NCI-H2227 (cell line): ENCODE data around the gene ZNF563.
A peak's percentile ranks its signal among the peaks of the same experiment; 100 is the strongest.
"Not testable (repeated sequence)": the region's sequence is repeated elsewhere in the genome, so short reads cannot be mapped to it uniquely, and the experiment has no call there.

Experiments used
- DNase-seq: peaks from one replicate; lab custom pipeline; 2025; ENCODE audit not compliant: unreplicated experiment; lab: John Stamatoyannopoulos, UW

ZNF563 gene

GRCh38 chr19:12333162-12334159 is at the start of gene ZNF563:
ZNF563 (minus strand) TSS chr19:12333633; CDS start chr19:12333482, 151 bp downstream.
- peak; percentile 90 for DNase-seq

- DNase-seq: no peak
These were observed 47.0 kb upstream of the ZNF563 start for GRCh38 chr19:12380444-12380737.

DNA sequence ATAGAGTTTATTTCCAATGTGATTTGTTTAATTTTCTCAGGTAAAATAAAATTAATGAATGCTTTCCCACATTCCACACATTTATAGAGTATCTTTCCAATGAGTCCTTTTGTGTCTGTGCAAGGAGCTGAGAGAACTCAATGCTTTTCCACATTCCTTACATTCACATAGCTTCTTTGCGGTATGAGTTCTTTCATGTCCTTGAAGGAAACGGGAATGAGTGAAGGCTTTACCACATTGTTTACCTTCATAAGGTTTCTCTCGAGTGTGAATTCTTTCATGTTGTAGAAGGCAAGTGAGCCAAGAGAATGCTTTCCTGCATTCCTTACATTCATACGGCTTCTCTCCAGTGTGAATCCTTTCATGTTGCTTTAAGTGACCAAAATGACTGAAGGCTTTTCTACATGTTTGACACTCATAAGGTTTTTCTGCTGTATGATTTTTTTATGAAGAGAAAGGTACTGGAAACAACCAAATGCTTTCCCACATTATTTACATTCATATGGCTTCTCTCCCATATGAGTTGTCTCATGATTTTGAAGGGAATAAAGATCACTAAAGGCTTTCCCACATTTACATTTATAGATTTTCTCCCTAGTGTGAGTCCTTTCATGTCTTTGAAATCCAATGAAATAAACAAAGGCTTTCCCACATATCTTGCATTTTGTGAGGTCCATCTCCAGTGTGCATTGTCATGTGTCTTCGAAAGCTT is 46.5 kb upstream of the ZNF563 start:
- DNase-seq: no peak

GRCh38 chr19:12374026-12374425 is 40.6 kb upstream of the ZNF563 start:
- DNase-seq: no peak

GRCh38 chr19:12365236-12366162 is 32.1 kb upstream of the ZNF563 start, which contains the start of gene ZNF442:
ZNF442 (minus strand) TSS chr19:12365683; CDS start chr19:12363631, 2,052 bp downstream.
- peak; percentile 92 for DNase-seq

- DNase-seq: no peak
These were observed 31.2 kb upstream of the ZNF563 start for GRCh38 chr19:12364391-12365235.

DNA sequence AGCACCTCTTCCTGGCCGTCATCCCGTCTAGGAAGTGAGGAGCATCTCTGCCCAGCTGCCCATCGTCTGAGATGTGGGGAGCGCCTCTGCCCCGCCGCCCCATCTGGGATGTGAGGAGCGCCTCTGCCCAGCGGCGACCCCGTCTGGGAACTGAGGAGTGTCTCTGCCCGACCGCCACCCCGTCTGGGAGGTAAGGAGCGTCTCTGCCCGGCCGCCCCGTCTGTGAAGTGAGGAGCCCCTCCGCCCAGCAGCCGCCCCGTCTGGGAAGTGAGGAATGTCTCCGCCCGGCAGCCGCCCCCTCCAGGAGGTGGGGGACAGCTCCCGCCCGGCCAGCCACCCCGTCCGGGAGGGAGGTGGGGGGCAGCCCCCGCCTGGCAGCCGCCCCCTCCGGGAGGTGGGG is 28.8 kb upstream of the ZNF563 start:
- not testable (repeated sequence) for DNase-seq

DNA sequence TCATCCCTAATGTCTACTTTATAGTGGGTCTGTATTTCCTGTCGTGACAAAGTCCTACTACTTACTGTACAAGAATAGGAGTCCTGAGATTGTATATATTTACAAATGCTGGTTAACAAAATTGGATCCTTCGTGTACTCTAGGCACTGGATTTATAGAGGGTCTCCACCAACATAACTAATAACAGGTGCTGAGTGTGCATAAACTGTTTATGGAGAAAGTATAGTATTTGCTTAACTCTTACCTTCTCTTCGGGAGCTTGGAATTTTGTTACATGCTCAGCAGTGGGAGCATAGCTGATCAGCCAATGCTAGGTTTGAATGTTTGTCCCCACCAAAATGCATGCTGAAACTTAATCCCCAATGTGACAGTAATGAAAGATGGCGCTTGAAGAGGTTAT is 19.9 kb upstream of the ZNF563 start:
- DNase-seq: no peak

- no peak for DNase-seq
These were observed 17.4 kb upstream of the ZNF563 start for GRCh38 chr19:12350890-12351197.

DNA sequence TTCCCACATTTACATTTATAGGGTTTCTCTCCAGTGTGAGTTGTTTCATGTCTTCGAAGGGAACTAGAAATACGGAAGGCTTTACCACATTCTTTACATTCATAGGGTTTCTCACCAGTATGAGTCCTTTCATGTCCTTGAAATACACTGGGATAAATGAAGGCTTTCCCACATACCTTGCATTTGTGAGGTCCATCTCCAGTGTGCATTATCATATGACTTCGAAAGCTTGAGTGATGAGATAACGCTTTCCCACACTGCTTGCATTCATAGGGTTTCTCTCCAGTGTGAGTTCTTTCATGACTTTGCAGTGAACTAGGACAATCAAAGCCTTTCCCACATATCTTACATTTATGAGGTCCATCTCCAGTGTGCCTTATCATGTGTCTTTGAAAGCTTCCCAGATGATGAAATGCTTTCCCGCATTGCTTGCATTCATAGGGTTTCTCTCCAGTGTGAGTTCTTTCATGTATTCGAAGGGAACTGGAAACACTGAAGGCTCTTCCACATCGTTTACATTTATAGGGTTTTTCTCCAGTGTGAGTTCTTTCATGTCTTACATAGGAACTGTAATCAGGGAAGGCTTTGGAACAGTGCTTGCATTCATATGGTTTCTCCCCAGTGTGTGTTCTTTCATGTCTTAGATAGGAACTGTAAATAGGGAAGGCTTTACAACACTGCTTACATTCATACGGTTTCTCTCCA is 16.9 kb upstream of the ZNF563 start:
- no peak for DNase-seq

DNA sequence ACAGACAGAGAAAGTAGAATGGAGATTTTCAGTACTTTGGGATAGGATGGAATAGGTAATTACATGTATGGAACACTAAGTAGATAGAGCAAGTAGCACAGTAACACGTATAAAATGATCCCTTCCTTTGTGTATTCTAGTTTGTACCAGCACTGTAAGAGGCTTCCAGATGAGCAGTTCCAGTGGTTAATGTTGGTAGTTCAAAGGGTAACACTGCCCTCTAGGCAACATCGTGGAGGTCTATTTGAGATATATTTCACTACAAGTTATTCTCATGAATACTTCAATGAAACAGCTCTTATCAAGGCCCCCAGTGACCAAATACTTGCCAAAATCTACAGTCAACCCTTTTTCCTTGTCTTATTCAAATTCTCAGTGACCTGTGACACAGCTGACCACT is 13.5 kb upstream of the ZNF563 start:
- DNase-seq: no peak

DNA sequence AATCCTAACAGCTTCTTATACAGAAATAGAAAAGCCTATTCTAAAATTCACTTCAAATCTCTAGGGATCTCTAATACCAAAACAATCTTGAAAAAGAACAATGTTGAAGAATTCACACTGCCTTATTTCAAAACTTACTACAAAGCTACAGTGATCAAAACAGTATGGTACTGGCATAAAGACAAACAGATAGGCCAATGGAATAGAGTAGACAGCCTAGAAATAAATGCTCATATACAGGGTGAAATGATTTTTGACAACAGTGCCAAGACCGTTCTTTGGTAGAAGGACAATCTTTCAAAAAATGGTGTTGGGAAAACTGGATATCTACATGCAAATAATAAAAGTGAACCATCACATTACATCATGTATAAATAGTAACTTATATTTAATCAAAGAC is 11.8 kb upstream of the ZNF563 start:
- no peak for DNase-seq

DNA sequence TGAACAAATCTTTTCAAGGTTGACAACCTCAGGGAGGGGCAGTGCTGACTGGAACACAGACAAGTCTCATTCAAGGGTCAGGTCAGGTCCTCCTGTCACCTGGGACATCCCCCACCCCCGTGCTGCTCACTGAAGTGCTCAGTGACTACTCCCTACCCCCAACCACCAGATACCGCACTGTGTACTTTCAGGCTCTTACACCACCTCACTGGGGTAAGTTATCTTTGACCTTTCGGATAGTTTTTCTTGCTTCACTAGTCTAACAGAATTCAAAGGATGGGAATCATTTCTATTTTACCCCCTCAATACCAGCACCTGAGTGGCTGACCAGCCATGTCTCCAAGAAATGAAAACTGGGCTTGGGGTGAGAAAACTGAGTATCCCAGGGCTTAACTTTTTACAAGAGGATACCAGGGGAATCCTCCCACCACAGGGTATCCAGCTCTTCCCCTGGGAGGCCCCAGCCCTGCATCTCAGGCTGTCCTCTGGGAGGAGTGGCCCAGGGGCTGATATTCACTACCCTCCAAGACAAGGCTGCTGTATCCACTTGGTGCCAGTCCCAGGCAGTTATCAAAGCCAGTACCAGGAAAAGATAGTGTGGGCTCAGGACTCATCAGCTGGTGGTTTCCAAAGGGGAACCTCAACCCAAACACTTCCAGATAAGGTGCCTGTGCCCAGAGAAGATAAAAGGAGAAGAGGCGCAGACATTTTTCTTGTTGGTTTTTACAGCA is 2.1 kb downstream of the ZNF563 start:
- no peak for DNase-seq

DNA sequence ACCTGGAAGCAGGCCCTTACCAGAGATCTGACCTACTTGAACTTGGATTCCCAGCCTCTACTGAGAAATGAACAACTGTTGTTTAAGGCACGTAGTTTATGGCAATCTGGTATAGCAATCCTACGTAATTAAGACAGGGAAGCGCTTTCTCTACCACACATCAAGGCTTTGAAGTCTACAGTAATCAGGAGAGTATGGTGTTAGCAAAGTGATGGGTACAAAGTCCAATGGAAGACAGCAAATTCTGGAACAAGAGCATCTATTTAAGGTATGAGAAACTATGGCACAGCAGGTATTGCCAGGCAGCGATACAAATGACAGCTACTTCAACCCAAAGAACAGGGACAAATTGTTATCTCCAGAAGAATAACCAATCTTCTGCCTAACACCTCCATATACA is 3.1 kb downstream of the ZNF563 start:
- DNase-seq: no peak

- no peak for DNase-seq
These were observed 7.7 kb downstream of the ZNF563 start for GRCh38 chr19:12325690-12326089.

DNA sequence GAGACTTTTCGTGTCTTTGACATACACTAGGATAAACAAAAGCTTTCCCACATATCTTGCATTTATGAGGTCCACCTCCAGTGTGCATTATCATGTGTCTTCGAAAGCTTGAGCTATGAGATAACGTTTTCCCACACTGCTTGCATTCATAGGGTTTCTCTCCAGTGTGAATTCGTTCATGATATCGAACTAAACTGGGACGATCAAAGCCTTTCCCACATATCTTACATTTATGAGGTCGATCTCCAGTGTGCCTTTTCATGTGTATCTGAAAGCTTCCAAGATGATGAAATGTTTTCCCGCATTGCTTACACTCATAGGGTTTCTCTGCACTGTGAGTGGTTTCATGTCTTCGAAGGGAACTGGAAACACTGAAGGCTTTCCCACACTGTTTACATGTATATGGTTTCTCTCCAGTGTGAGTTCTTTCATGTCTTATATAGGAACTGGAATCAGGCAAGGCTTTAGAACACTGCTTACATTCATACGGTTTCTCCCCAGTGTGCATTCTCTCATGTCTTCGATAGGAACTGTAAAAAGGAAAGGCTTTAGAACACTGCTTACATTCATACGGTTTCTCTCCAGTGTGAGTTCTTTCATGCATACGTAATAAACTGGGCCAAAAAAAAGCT is 14.5 kb downstream of the ZNF563 start:
- no peak for DNase-seq

DNA sequence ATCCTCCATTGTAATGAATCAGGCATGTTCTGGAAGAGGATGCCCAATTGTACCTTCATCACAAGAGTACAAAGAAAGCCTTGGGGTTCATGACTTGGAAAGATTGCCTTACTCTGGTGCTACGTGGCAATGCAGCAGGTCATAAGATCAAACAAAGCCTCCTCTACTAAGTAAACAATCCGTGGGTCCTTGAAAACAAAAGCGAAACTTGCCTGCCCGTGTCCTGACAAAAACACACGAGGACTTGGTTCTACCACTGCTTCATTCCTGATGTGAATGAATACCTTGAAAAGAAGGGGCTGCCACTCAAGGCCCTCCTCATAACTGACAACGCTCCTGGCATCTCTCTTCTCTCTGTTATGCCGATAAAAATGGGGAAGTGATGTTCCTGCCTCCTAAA is 18.9 kb downstream of the ZNF563 start:
- DNase-seq: no peak

DNA sequence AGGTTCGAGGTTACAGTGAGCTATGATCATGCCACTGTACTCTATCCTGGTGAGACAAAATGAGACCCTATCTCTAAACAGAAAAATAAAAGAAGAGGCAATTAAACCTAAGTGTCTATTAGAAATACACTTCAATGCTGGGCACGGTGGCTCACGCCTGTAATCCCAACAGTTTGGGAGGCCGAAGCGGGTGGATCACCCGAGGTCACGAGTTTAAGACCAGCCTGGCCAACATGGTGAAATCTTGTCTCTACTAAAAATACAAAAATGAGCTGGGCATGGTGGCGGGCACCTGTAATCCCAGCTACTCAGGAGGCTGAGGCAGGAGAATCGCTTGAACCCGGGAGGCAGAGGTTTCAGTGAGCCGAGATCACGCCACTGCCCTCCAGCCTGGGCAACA is 24.5 kb downstream of the ZNF563 start:
- not testable (repeated sequence) for DNase-seq

DNA sequence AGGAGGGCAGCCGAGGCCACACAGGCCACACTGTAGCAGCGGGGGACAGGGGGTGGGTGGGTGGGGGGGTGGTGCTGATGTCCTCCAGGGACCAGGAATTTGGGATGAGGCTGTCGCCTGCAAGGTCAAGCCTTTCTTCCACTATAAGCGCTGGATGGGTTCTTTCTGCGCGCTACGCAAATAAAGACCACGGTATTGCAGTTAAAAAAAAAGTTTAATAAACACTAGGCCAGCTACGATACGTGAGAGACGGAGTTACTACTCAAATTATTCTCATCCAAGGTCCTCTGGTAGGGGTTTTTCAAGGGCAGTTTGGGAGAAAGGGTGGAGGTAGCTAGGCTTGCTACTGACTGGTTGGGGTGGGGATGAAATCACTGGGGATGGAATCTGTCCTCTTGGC is 38.2 kb downstream of the ZNF563 start:
- DNase-seq: no peak
